Activated CD8-positive, alpha-beta memory T cell treated with anti-CD3 and anti-CD28 coated beads, Interleukin-2, amount 10 ng/mL, durations not matched to agents 7 days and 5 days (primary cell): ENCODE measurements around the gene FBXO45. TPM values are rescaled to one million over a fixed set of nuclear protein-coding genes. Genes with fewer than 3 reads are reported as not detected.
"Not testable (repeated sequence)": the region's sequence is repeated elsewhere in the genome, so short reads cannot be mapped to it uniquely, and the experiment has no call there.

Experiments used
- ATAC-seq: fragments of 150-1000 bp; cut with Tn5 transposase; one replicate; pipeline ENCODE4 v1.10.0; 2021; ENCODE audit warnings: moderate library complexity
- CTCF ChIA-PET: fragments of 350-600 bp; sonication (Branson Sonifier 250); formaldehyde crosslinking; loops from one replicate; lab custom pipeline; 2021; ENCODE audit warnings: antibody characterized with exemption; lab: Charles Lee
- DNase-seq: peaks from one replicate; pipeline ENCODE4 v3.0.0-alpha.2; 2020
- H3K27ac Mint-ChIP-seq: one replicate; pipeline ENCODE4 v1.8.0; 2021; ENCODE audit warnings: mild to moderate bottlenecking, mixed read lengths
- H3K27me3 Mint-ChIP-seq: one replicate; pipeline ENCODE4 v1.8.0; 2021; ENCODE audit warnings: mixed read lengths
- H3K36me3 Mint-ChIP-seq: one replicate; pipeline ENCODE4 v1.8.0; 2021; ENCODE audit warnings: mild to moderate bottlenecking, mixed read lengths
- H3K4me1 Mint-ChIP-seq: one replicate; pipeline ENCODE4 v1.8.0; 2021; ENCODE audit warnings: mixed read lengths
- H3K4me3 Mint-ChIP-seq: one replicate; pipeline ENCODE4 v1.8.0; 2021; ENCODE audit warnings: mild to moderate bottlenecking, moderate library complexity, mixed read lengths
- H3K9me3 Mint-ChIP-seq: one replicate; pipeline ENCODE4 v1.8.0; 2022; ENCODE audit warnings: low read depth, mixed read lengths
- total RNA-seq, 2 experiments: library from RNA; stranded (reverse); gene quantifications; one replicate each; pipeline ENCODE4 v1.2.3, GENCODE V29; 2021

FBXO45 gene, protein sequence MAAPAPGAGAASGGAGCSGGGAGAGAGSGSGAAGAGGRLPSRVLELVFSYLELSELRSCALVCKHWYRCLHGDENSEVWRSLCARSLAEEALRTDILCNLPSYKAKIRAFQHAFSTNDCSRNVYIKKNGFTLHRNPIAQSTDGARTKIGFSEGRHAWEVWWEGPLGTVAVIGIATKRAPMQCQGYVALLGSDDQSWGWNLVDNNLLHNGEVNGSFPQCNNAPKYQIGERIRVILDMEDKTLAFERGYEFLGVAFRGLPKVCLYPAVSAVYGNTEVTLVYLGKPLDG
- 10 to 100 TPM; 14.9 to 20.3 TPM for total RNA-seq

DNA sequence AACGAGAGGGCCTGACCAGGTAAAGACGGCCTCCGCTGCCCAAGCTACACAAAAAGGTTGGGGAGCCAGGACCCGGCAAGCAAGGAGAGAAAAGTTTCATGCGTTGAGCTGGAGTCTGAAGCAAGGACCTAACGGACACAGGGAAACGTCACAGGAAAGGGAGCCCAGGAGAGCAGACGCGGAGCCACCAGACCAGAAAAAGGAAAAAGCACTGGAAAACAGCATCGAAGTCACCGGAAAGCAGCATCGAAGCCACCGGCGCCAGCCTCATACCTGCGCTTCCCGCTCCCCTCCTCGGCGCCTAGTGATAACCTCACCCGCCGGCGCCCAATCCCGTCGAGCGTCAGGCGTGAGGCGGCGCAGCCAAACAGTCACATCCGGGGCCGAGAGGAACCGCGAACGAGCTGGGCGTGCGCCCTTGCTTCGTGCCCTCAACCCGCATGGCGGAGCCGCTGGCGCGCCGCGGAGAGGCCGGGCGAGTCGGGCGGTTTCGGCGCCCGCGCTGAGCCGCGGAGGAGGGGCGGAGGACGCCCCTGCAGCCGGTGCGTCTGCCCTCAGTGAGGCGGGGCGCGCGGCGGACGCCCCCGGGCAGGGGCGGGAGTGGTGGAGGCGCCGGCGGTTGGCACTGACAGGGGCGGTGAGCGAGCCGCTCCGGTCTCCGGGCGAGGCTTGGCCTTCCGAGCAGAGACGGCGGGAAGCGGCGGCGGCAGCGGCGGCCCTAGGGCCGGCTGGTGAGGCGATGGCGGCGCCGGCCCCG lies at the start of gene FBXO45, which contains the start of gene WDR53:
Gene FBXO45 (plus strand): TSS at position 415 of the 757 bp plus-strand sequence. CDS start 325 bp downstream, at position 740.
Gene WDR53 (minus strand): TSS at position 309 of the 757 bp plus-strand sequence. CDS start 7,079 bp downstream, outside the sequence.
- ATAC-seq (peak; percentile 96), DNase-seq (peak; percentile 97)
- Mint-ChIP-seq H3K9me3 (no peaks in the 10 kb centered on the region), H3K4me3 (peak within 1 kb of the TSS; percentile 86), H3K36me3 (peaks cover 13% of the 10 kb centered on the region), H3K27ac (peak within 1 kb of the TSS; percentile 98), H3K27me3 (no peaks in the 10 kb centered on the region), H3K4me1 (peaks cover 50% of the 10 kb centered on the region)
- CTCF ChIA-PET, result interaction anchor here (0.9 to 3.3 kb wide), 14 partner anchors 8 to 374 kb away, joined by 3 to 16 read pairs (median 4); partner anchors contain the start of genes NCBP2, RNF168 and SENP5

GRCh38 chr3:196518966-196519717 lies 49.3 kb upstream of the FBXO45 start:
- DNase-seq (peak; percentile 71), ATAC-seq (peak; percentile 71)
- H3K36me3 Mint-ChIP-seq, result peaks cover 11% of the 10 kb centered on the region
- no peaks in the 10 kb centered on the region for H3K4me1 Mint-ChIP-seq
- CTCF ChIA-PET, result interaction anchor here (0.6 to 1.9 kb wide), 8 partner anchors 8 to 667 kb away, joined by 3 to 6 read pairs (median 4); partner anchors contain the start of gene DYNLT2B
- no peak overlapping the region for H3K4me3 Mint-ChIP-seq
- no peak overlapping the region for H3K27ac Mint-ChIP-seq
- H3K27me3 Mint-ChIP-seq, result peaks cover 2% of the 10 kb centered on the region
- peaks cover 30% of the 10 kb centered on the region for H3K9me3 Mint-ChIP-seq

- CTCF ChIA-PET, result interaction anchor here (0.6 to 1.9 kb wide), 5 partner anchors 7 to 483 kb away, joined by 3 to 6 read pairs (median 4); no protein-coding TSS in a partner anchor
- no peak for ATAC-seq
- no peaks in the 10 kb centered on the region for H3K4me1 Mint-ChIP-seq
- no peak for DNase-seq
- H3K4me3 Mint-ChIP-seq, result no peak overlapping the region
- peaks cover 2% of the 10 kb centered on the region for H3K27me3 Mint-ChIP-seq
- peaks cover 30% of the 10 kb centered on the region for H3K9me3 Mint-ChIP-seq
- H3K27ac Mint-ChIP-seq, result no peak overlapping the region
- H3K36me3 Mint-ChIP-seq, result peaks cover 11% of the 10 kb centered on the region
Measured at GRCh38 chr3:196519718-196520082, 48.8 kb upstream of the FBXO45 start.

DNA sequence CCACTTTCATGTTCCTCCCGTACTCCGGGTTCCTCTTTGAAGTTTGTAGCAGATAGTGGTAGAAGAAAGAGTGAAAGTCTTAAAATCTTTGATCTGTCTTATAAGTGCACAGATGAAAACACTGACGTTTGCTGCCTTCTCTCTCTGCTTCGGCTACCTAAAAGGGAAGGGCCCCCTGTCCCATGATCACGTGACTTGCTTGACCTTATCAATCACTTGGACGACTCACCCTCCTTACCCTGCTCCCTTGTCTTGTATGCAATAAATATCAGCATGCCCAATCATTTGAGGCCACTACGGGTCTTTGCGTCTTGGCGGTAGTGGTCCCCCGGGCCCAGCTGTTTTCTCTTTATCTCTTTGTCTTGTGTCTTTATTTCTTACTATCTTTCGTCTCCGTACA lies 47.2 kb upstream of the FBXO45 start:
- CTCF ChIA-PET, result interaction anchor here (1.7 to 3.2 kb wide), 4 partner anchors 9 to 268 kb away, joined by 4 to 21 read pairs (median 12); partner anchors contain the start of gene RNF168
- not testable (repeated sequence) for H3K27ac Mint-ChIP-seq, H3K27me3 Mint-ChIP-seq, H3K4me3 Mint-ChIP-seq, H3K4me1 Mint-ChIP-seq, DNase-seq, ATAC-seq
- peaks cover 27% of the 10 kb centered on the region for H3K9me3 Mint-ChIP-seq
- peaks cover 12% of the 10 kb centered on the region for H3K36me3 Mint-ChIP-seq

DNA sequence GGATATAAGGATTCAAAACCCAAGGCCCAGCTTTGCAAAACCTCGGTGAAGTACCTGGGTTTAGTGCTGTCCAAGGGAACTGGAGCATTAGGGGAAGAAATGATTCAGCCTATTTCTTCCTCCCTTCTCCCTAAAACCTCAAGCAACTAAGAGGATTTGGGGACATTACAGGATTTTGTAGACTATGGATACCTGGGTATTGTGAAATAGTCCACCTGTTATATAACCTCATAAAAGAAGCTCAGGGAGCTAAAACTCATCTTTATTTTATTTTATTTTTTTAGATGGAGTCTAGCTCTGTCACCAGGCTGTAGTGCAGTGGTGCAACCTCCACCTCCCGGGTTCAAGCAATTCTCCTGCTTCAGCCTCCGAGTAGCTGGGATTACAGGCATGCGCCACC lies 44.6 kb upstream of the FBXO45 start:
- peaks cover 25% of the 10 kb centered on the region for H3K9me3 Mint-ChIP-seq
- peaks cover 10% of the 10 kb centered on the region for H3K4me1 Mint-ChIP-seq
- ATAC-seq, result no peak

GRCh38 chr3:196524527-196524926 lies 43.9 kb upstream of the FBXO45 start:
- no peak overlapping the region for H3K4me3 Mint-ChIP-seq
- CTCF ChIA-PET, result interaction anchor here (0.7 to 3.0 kb wide), 9 partner anchors 8 to 328 kb away, joined by 3 to 19 read pairs (median 4); partner anchors contain the start of gene UBXN7
- no peak overlapping the region for H3K27ac Mint-ChIP-seq

More for the DNA sequence above, 44.6 kb upstream of the FBXO45 start:
- DNase-seq, result no peak
- H3K27me3 Mint-ChIP-seq, result peaks cover 2% of the 10 kb centered on the region
- no peak overlapping the region for H3K27ac Mint-ChIP-seq
- CTCF ChIA-PET, result interaction anchor here (0.7 to 3.2 kb wide), 11 partner anchors 14 to 328 kb away, joined by 3 to 21 read pairs (median 4); partner anchors contain the start of genes FBXO45, RNF168, UBXN7 and WDR53
- H3K36me3 Mint-ChIP-seq, result peaks cover 11% of the 10 kb centered on the region
- H3K4me3 Mint-ChIP-seq, result no peak overlapping the region

DNA sequence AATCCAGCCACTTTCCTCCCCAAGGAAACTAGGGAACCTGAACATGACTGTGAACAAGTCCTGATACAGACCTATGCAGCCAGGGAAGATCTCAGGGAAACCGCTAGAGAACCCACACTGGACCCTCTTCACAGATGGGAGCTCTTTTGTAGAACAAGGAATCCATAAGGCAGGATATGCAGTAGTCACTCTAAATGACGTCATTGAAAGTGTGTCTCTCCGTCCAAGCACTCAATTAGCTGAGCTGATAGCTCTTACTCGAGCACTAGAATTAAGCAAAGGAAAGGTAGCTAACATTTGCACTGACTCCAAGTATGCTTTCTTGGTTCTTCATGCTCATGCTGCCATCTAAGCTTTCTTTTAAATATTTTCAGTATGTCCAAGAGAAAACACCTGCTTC lies 43.3 kb upstream of the FBXO45 start:
- DNase-seq, result no peak
- H3K4me3 Mint-ChIP-seq, result no peak overlapping the region
- H3K4me1 Mint-ChIP-seq, result peaks cover 14% of the 10 kb centered on the region
- CTCF ChIA-PET, result interaction anchor here (1.4 to 2.3 kb wide), 2 partner anchors 9 to 15 kb away, joined by 3 to 9 read pairs; no protein-coding TSS in a partner anchor
- H3K36me3 Mint-ChIP-seq, result peaks cover 10% of the 10 kb centered on the region
- no peak overlapping the region for H3K27ac Mint-ChIP-seq
- peaks cover 13% of the 10 kb centered on the region for H3K9me3 Mint-ChIP-seq
- no peak for ATAC-seq
- H3K27me3 Mint-ChIP-seq, result peaks cover 2% of the 10 kb centered on the region

More at GRCh38 chr3:196524527-196524926, 43.9 kb upstream of the FBXO45 start:
- DNase-seq (no peak), ATAC-seq (no peak)
- H3K4me1 Mint-ChIP-seq, result peaks cover 14% of the 10 kb centered on the region
- H3K27me3 Mint-ChIP-seq, result peaks cover 2% of the 10 kb centered on the region
- H3K9me3 Mint-ChIP-seq, result peaks cover 20% of the 10 kb centered on the region
- peaks cover 11% of the 10 kb centered on the region for H3K36me3 Mint-ChIP-seq

- Mint-ChIP-seq H3K4me3 (peak overlapping the region; percentile 65), H3K9me3 (no peaks in the 10 kb centered on the region), H3K27me3 (peaks cover 16% of the 10 kb centered on the region), H3K4me1 (peaks cover 17% of the 10 kb centered on the region), H3K36me3 (peaks cover 7% of the 10 kb centered on the region), H3K27ac (peak overlapping the region; percentile 54)
- CTCF ChIA-PET, result interaction anchor here (0.6 to 2.5 kb wide), 46 partner anchors 8 to 660 kb away, joined by 3 to 23 read pairs (median 4); partner anchors contain the start of genes FBXO45, NCBP2, RNF168 and SENP5
- peak; percentile 85 for DNase-seq
- ATAC-seq, result peak; percentile 98
Measured at GRCh38 chr3:196528639-196529233, 39.7 kb upstream of the FBXO45 start.

DNA sequence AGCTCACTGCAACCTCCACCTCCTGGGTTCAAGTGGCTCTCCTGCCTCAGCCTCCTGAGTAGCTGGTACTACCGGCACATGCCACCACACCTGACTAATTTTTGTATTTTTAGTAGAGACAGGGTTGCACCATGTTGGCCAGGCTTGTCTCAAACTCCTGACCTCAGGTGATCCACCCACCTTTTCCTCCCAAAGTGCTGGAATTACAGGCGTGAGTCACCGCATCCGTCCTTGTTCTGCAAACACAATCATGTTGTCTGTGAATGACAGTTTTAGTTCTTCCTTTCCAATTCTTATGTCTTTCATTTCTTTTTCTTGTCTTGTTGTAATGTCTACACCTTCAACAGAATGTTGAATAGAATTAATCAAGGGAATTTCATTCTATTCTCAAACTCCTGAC lies 37.0 kb upstream of the FBXO45 start:
- Mint-ChIP-seq H3K36me3 (peaks cover 5% of the 10 kb centered on the region), H3K4me3 (no peak overlapping the region), H3K9me3 (no peaks in the 10 kb centered on the region), H3K27me3 (peaks cover 19% of the 10 kb centered on the region), H3K27ac (no peak overlapping the region), H3K4me1 (peaks cover 17% of the 10 kb centered on the region)
- ATAC-seq (no peak), DNase-seq (no peak)
- CTCF ChIA-PET, result no interaction called here

DNA sequence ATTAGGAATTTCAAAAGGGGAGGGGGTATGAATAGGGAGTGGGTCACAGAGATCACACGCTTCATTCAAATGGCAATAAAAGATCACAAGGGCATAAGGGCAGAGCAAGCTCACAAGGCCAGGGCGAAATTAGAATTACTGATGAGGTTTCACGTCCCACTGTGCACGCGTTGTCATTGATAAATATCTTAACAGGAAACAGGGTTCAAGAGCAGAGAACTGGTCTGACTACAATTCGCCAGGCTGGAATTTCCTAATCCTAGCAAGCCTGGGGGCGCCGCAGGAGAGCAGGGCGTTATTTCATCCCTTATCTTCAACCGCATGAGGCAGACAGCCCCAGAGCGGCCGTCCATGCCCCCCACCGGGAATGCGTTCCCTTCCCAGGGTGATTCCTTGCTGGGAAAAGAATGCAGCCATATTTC lies 35.2 kb upstream of the FBXO45 start:
- no peaks in the 10 kb centered on the region for H3K9me3 Mint-ChIP-seq

DNA sequence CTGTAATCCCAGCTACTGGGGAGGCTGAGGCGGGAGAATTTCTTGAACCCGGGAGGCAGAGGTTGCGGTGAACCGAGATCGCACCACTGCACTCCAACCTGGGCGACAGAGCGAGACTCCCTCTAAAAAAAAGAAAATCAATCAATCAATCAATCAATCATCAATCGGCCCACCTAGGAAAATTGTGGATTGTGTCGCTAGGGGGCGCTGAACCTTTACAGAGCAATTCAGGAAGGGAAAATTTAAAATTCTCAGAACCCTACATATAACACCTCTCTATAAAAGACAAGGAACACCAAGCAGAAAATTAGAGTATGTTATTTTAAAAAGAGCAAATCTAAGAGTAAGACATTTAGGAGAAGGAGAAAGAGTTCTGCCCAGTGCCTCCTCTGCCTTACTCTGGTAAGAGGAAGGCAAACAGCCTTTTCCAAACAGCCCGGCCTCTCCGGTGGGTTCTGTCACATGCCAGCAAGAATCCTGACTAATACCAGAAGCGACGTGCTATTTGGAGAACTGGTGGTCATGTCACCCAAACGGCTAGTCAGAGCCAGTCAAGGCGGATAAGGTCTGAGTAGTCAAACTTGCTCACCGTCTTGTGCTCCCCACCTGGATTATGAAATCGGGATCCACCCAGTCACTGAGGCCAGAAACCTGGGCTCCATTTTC lies 31.0 kb upstream of the FBXO45 start:
- peak; percentile 33 for ATAC-seq
- Mint-ChIP-seq H3K36me3 (no peaks in the 10 kb centered on the region), H3K4me1 (peaks cover 9% of the 10 kb centered on the region), H3K9me3 (no peaks in the 10 kb centered on the region), H3K27ac (no peak overlapping the region), H3K27me3 (peaks cover 13% of the 10 kb centered on the region), H3K4me3 (no peak overlapping the region)
- DNase-seq, result peak; percentile 71
- CTCF ChIA-PET, result interaction anchor here (0.9 to 2.3 kb wide), 8 partner anchors 9 to 432 kb away, joined by 3 to 18 read pairs (median 4); no protein-coding TSS in a partner anchor

More for the DNA sequence above, 35.2 kb upstream of the FBXO45 start:
- peaks cover 18% of the 10 kb centered on the region for H3K4me1 Mint-ChIP-seq
- no peak overlapping the region for H3K27ac Mint-ChIP-seq
- no peak overlapping the region for H3K4me3 Mint-ChIP-seq
- peaks cover 21% of the 10 kb centered on the region for H3K27me3 Mint-ChIP-seq
- CTCF ChIA-PET, result no interaction called here
- peaks cover 5% of the 10 kb centered on the region for H3K36me3 Mint-ChIP-seq
- ATAC-seq, result no peak
- no peak for DNase-seq
